IMR-90 (cell line): ENCODE data around the gene PIAS1. TPM values are rescaled to one million over a fixed set of nuclear protein-coding genes. Genes with fewer than 3 reads are reported as not detected.

ENCODE experiments used
- ATAC-seq: fragments of 200-7000 bp; cut with Tn5 transposase; 2 replicates; pipeline ENCODE4 v1.9.1; 2020; ENCODE audit warnings: low read depth, mild to moderate bottlenecking, moderate library complexity
- BruUV-seq: library from RNA; stranded (reverse); fragments of 400-500 nt; replicated peaks from 2 replicates; lab custom pipeline; 2021; lab: Mats Ljungman, UMichigan
- CTCF ChIA-PET: fragments of 300-600 bp; formaldehyde crosslinking; extraction: SDS; loops from one replicate; lab custom pipeline; 2021; ENCODE audit warnings: antibody characterized with exemption; lab: Yijun Ruan, JAX
- POLR2A ChIA-PET: fragments of 300-600 bp; sonication (Branson Sonifier 250); formaldehyde crosslinking; loops from one replicate; lab custom pipeline; 2022; ENCODE audit warnings: antibody characterized with exemption; ENCODE audit not compliant: unreplicated experiment; lab: Charles Lee
- DNase-seq: peaks from one replicate; pipeline ENCODE4 v3.0.0; 2013
- H2AFZ ChIP-seq: replicated peaks from 2 replicates; pipeline ENCODE3; 2013; ENCODE audit warnings: low read length, mild to moderate bottlenecking; ENCODE audit not compliant: poor library complexity
- H2AK5ac ChIP-seq: 2 replicates; pipeline ENCODE4 v1.6.1; 2013; ENCODE audit warnings: low read depth, low read length, inconsistent platforms
- H2AK9ac ChIP-seq: replicated peaks from 2 replicates; pipeline ENCODE3; 2013; ENCODE audit warnings: mild to moderate bottlenecking, low read depth, low read length, moderate library complexity; ENCODE audit not compliant: poor library complexity
- H2BK120ac ChIP-seq: 2 replicates; pipeline ENCODE4 v1.6.1; 2013; ENCODE audit warnings: low read depth, low read length, inconsistent platforms
- H2BK15ac ChIP-seq: 3 replicates; pipeline ENCODE4 v1.6.1; 2013; ENCODE audit warnings: low read depth, low read length, inconsistent platforms
- H2BK20ac ChIP-seq: 2 replicates; pipeline ENCODE4 v1.6.1; 2013; ENCODE audit warnings: low read depth, mild to moderate bottlenecking, inconsistent platforms, low read length, moderate library complexity
- H2BK5ac ChIP-seq: 2 replicates; pipeline ENCODE4 v1.6.1; 2013; ENCODE audit warnings: mild to moderate bottlenecking, low read depth, low read length, inconsistent platforms; ENCODE audit not compliant: poor library complexity, severe bottlenecking
- H3K14ac ChIP-seq: replicated peaks from 2 replicates; pipeline ENCODE4 v1.6.1; 2013; ENCODE audit warnings: low read depth, low read length, inconsistent platforms
- H3K18ac ChIP-seq: 2 replicates; pipeline ENCODE4 v1.6.1; 2013; ENCODE audit warnings: low read depth, low read length, control low read depth
- H3K23ac ChIP-seq: 2 replicates; pipeline ENCODE4 v1.6.1; 2013; ENCODE audit warnings: low read depth, low read length, inconsistent platforms
- H3K27ac ChIP-seq: 2 replicates; pipeline ENCODE4 v1.5.1; 2013; ENCODE audit warnings: mild to moderate bottlenecking, control low read depth, low read length; ENCODE audit not compliant: insufficient read depth
- H3K27me3 ChIP-seq: 2 replicates; pipeline ENCODE4 v1.6.1; 2013; ENCODE audit warnings: low read length; ENCODE audit not compliant: control insufficient read depth, insufficient read depth
- H3K36me3 ChIP-seq: 2 replicates; pipeline ENCODE4 v1.6.1; 2013; ENCODE audit warnings: low read length, mixed read lengths; ENCODE audit not compliant: control insufficient read depth, insufficient read depth
- H3K4ac ChIP-seq: 2 replicates; pipeline ENCODE4 v1.6.1; 2013; ENCODE audit warnings: low read depth, low read length, inconsistent platforms
- H3K4me1 ChIP-seq: 2 replicates; pipeline ENCODE4 v1.6.1; 2013; ENCODE audit warnings: low read length, mixed read lengths; ENCODE audit not compliant: control insufficient read depth, insufficient read depth
- H3K4me2 ChIP-seq: 2 replicates; pipeline ENCODE4 v1.6.1; 2013; ENCODE audit warnings: low read depth, mild to moderate bottlenecking, control low read depth, low read length, moderate library complexity
- H3K4me3 ChIP-seq: 2 replicates; pipeline ENCODE4 v1.5.1; 2013; ENCODE audit warnings: low read depth, mild to moderate bottlenecking, control low read depth, low read length, moderate library complexity; ENCODE audit not compliant: insufficient read depth
- H3K56ac ChIP-seq: 2 replicates; pipeline ENCODE4 v1.6.1; 2013; ENCODE audit warnings: low read length, inconsistent platforms; ENCODE audit not compliant: insufficient read depth; ENCODE audit errors: extremely low read depth
- H3K79me1 ChIP-seq, 2 experiments: 2 replicates each; pipeline ENCODE4 v1.6.1; 2013; ENCODE audit warnings: low read length in 2 of 2, inconsistent platforms in 1 of 2, low read depth in 1 of 2
- H3K9ac ChIP-seq: 2 replicates; pipeline ENCODE4 v1.6.1; 2013; ENCODE audit warnings: low read depth, low read length, control low read depth
- H3K9me1 ChIP-seq: 2 replicates; pipeline ENCODE4 v1.6.1; 2013; ENCODE audit warnings: low read length, inconsistent platforms; ENCODE audit not compliant: insufficient read depth
- H3K9me3 ChIP-seq: 2 replicates; pipeline ENCODE4 v1.6.1; 2013; ENCODE audit warnings: low read length; ENCODE audit not compliant: control insufficient read depth, insufficient read depth
- H4K20me1 ChIP-seq: 2 replicates; pipeline ENCODE4 v1.6.1; 2013; ENCODE audit warnings: low read length, inconsistent platforms; ENCODE audit not compliant: insufficient read depth
- H4K5ac ChIP-seq: 2 replicates; pipeline ENCODE4 v1.6.1; 2013; ENCODE audit warnings: mild to moderate bottlenecking, low read depth, low read length, control low read depth
- H4K8ac ChIP-seq, 2 experiments: 2 replicates each; pipeline ENCODE4 v1.6.1; 2013; ENCODE audit warnings: low read depth in 2 of 2, low read length in 2 of 2, control low read depth in 1 of 2, inconsistent platforms in 1 of 2
- H4K91ac ChIP-seq: 2 replicates; pipeline ENCODE4 v1.6.1; 2013; ENCODE audit warnings: low read depth, low read length, inconsistent platforms; ENCODE audit not compliant: insufficient read depth
- NFE2L2 ChIP-seq: fragments of 150-350 bp; IDR thresholded peaks from 2 replicates; pipeline ENCODE4 v1.6.1; 2016; ENCODE audit warnings: low read depth, mild to moderate bottlenecking, low read length
- RFX5 ChIP-seq: IDR thresholded peaks from 2 replicates; pipeline ENCODE4 v1.8.0; 2012; ENCODE audit warnings: low read depth, mild to moderate bottlenecking, low read length, moderate library complexity
- dilution Hi-C: fragments of 300-500 bp; cut with HindIII; formaldehyde crosslinking; loops from one replicate; pipeline ENCODE4 v1.14.3; 2018; ENCODE audit warnings: low sequenced_read_pairs; ENCODE audit not compliant: unreplicated experiment
- in situ Hi-C: fragments of 300-500 bp; cut with MboI; formaldehyde crosslinking; loops from 3 replicates; pipeline ENCODE4 v1.14.3; 2019; ENCODE audit warnings: low sequenced_read_pairs, inconsistent platforms, mixed read lengths
- intact Hi-C: fragments of 100-400 bp; cut with micrococcal nuclease; formaldehyde crosslinking; loops from 2 replicates; pipeline ENCODE4 v1.10.0; 2022
- polyA plus RNA-seq, 3 experiments: library from polyadenylated mRNA; depleted of rRNA; stranded (reverse); fragments of >200 nt; gene quantifications; 2 replicates each; pipeline ENCODE4 v1.2.3, GENCODE V29; 2012; ENCODE audit warnings: low replicate concordance in 1 of 3
- total RNA-seq: library from RNA; depleted of rRNA; stranded (reverse); fragments of >200 nt; gene quantifications from 2 replicates; pipeline ENCODE4 v1.2.3, GENCODE V29; 2012

Gene PIAS1
- total and polyA plus RNA-seq, 2 of the 4 experiments (the other 2 are of a cell fraction), result 20.0 to 63.6 TPM

DNA sequence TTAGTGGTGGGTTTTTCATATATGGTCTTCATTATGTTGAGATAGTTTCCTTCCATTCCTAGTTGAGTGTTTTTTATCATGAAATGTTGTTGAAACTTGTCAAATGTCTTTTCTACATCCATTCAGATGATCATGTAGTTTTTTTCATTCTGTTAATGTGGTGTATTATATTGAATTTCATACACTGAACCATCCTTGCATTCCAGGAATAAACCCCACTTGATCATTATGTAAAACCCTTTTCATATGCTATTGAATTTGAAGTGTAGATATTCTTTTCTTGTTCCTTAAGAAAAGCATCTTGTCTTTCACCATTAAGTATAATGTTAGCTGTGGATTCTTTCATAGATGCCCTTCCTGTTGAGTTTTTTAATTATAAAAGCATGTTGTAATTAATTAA is 42.9 kb downstream of the PIAS1 start:
- Histone ChIP-seq H4K20me1 (peaks cover 20% of the 10 kb centered on the region), H2BK120ac (no peak overlapping the region), H2BK15ac (no peak overlapping the region), H3K4me2 (no peak overlapping the region), H3K4ac (no peak overlapping the region), H2AFZ (no peak overlapping the region), H4K8ac (no peak overlapping the region), H2BK5ac (no peak overlapping the region), H4K5ac (no peak overlapping the region), H3K9ac (no peak overlapping the region), H3K27ac (no peak overlapping the region), H3K4me1 (peaks cover 5% of the 10 kb centered on the region), H2AK5ac (no peak overlapping the region), H3K9me3 (no peaks in the 10 kb centered on the region), H3K79me1 (peaks cover 25 to 55% of the 10 kb centered on the region in 2 experiments), H2AK9ac (no peak overlapping the region), H3K56ac (no peak overlapping the region), H4K91ac (no peak overlapping the region), H3K18ac (no peak overlapping the region), H3K9me1 (0 out of 2 replicates have a peak, but pooled peaks cover 5% of the 10 kb centered on the region), H3K4me3 (no peak overlapping the region), H3K36me3 (peaks cover 12% of the 10 kb centered on the region), H2BK20ac (no peak overlapping the region), H3K23ac (no peak overlapping the region), H3K27me3 (no peaks in the 10 kb centered on the region), H3K14ac (no peak overlapping the region)
- dilution Hi-C loops (no loop called here), in situ Hi-C loops (no loop called here), intact Hi-C loops (no loop called here)
- CTCF ChIA-PET, result no interaction called here
- no peak for ATAC-seq
- TF ChIP-seq NFE2L2, result no peak
- TF ChIP-seq RFX5, result no peak
- POLR2A ChIA-PET, result no interaction called here
- DNase-seq, result no peak
- BruUV-seq, result no TSS peak
